ENCODE results near the gene ST6GALNAC4.

GRCh38 chr9:127897193-127897692 is 19.6 kb downstream of the ST6GALNAC4 start:
- no peak for TF ChIP-seq CTCF (IDR thresholded peaks at IDR 0.05)
- TF ChIP-seq POLR2AphosphoS5 (IDR thresholded peaks at IDR 0.05), result no peak
